AG10803 (cell line): ENCODE measurements around the gene EYS.

Experiments
- DNase-seq: peaks from one replicate; pipeline ENCODE4 v3.0.0; 2010; ENCODE audit warnings: low read depth
- H3K4me3 ChIP-seq: 2 replicates; pipeline ENCODE4 v1.5.1; 2011; ENCODE audit warnings: mild to moderate bottlenecking, low read length, control low read depth
- CTCF ChIP-seq: conservative IDR thresholded peaks from 2 replicates; pipeline ENCODE4 v1.5.1; 2011; ENCODE audit warnings: mild to moderate bottlenecking, low read length, control low read depth, inconsistent platforms

Gene EYS

GRCh38 chr6:63813566-63814120, 1893.4 kb downstream of the EYS start:
- DNase-seq = no peak
- peak; percentile 16; the same call in 1 of the 2 replicates for TF ChIP-seq CTCF
- H3K4me3 ChIP-seq = no peak overlapping the region

- no peak for DNase-seq
- H3K4me3 ChIP-seq = no peak overlapping the region
- no peak for TF ChIP-seq CTCF
These were observed 1898.5 kb downstream of the EYS start for GRCh38 chr6:63808576-63808975.

- H3K4me3 ChIP-seq = no peak overlapping the region
- DNase-seq = no peak
- no peak for TF ChIP-seq CTCF
These were observed 1900.0 kb downstream of the EYS start for GRCh38 chr6:63807056-63807455.

- H3K4me3 ChIP-seq = no peak overlapping the region
- DNase-seq = no peak
- TF ChIP-seq CTCF = no peak
These were observed 1900.5 kb downstream of the EYS start for GRCh38 chr6:63806573-63806913.

DNA sequence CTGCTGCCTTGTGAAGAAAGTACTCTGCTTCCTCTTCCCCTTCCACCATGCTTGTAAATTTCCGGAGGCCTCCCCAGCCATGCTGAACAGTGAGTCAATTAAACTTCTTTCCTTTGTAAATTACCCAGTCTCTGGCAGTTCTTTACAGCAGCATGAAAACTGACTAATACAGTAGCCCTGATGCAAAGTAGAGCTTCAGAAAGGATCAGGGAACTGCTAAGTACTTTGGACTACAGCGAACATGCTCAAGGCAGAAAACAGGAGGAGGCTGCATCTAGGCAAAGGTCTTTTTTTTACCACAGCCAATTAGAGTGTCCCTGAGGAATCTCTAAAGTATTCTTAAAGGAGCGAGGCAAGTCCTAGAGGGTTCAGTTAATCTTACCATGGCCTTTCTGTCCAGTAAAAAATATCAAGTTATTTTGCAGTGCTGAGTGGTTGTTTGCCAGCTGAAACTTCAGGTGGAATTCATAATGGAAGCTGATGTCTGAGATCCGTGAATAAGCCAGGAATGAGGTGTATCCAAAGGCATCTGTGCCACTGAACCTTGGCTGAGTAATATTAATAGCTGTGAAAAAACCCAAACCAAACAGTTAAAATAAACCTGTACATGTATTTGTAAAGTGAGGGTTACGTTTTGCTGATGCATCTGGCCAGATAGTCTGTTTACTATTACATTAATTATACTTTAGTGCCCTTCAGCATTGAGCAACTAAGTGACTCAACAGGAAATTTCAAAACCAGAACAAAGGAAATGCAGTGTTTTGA, 1901.0 kb downstream of the EYS start:
- H3K4me3 ChIP-seq = no peak overlapping the region
- peak; percentile 83 for DNase-seq
- TF ChIP-seq CTCF = no peak

DNA sequence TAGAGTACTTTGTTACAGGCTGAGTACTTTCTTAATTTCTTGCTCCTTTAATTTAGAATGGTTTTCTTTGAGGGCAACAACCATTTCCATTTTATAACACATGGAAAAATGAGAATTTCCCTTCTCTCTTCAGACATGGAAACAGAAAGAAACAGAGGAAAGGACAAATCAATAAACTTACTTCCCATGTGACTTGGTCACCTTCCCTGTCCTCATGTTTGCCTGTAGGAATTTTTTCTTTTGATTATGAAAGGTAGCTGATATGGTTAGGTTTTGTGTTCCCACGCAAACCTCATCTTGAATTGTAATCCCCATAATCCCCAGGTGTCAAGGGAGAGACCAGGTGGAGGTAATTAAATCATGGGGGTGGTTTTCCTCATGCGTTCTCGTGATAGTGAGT, 1901.7 kb downstream of the EYS start:
- TF ChIP-seq CTCF = no peak
- DNase-seq = no peak
- H3K4me3 ChIP-seq = no peak overlapping the region

- peak; percentile 88 for DNase-seq
- TF ChIP-seq CTCF = no peak
- no peak overlapping the region for H3K4me3 ChIP-seq
These were observed 1902.6 kb downstream of the EYS start for GRCh38 chr6:63804381-63804956.
